HG03342 (cell line): ENCODE data around the gene TSPAN31.
"Not testable (repeated sequence)": the region's sequence is repeated elsewhere in the genome, so short reads cannot be mapped to it uniquely, and the experiment has no call there.

Experiments used
- ATAC-seq: cut with Tn5 transposase; IDR thresholded peaks from one replicate; pipeline ENCODE4 v1.9.1; 2021; ENCODE audit warnings: mild to moderate bottlenecking, moderate library complexity; ENCODE audit not compliant: unreplicated experiment

Gene TSPAN31

GRCh38 chr12:57721846-57722608, 22.8 kb upstream of the TSPAN31 start:
- ATAC-seq = not testable (repeated sequence)

GRCh38 chr12:57722716-57723629, 21.9 kb upstream of the TSPAN31 start:
- ATAC-seq = no peak

GRCh38 chr12:57723630-57723962, 21.2 kb upstream of the TSPAN31 start:
- ATAC-seq = no peak

GRCh38 chr12:57724003-57724935, 20.6 kb upstream of the TSPAN31 start:
- ATAC-seq = no peak

GRCh38 chr12:57724936-57725740, 19.7 kb upstream of the TSPAN31 start:
- no peak for ATAC-seq

- ATAC-seq = no peak
Measured at GRCh38 chr12:57725851-57726150, 19.0 kb upstream of the TSPAN31 start.

- ATAC-seq = no peak
Measured at GRCh38 chr12:57726151-57726883, 18.5 kb upstream of the TSPAN31 start.

GRCh38 chr12:57726884-57727757, 17.7 kb upstream of the TSPAN31 start:
- no peak for ATAC-seq

GRCh38 chr12:57727758-57728395, 17.0 kb upstream of the TSPAN31 start:
- ATAC-seq = no peak

GRCh38 chr12:57729321-57729844, 15.5 kb upstream of the TSPAN31 start:
- ATAC-seq = no peak

GRCh38 chr12:57730336-57731067, 14.3 kb upstream of the TSPAN31 start:
- no peak for ATAC-seq

GRCh38 chr12:57731411-57732080, 13.3 kb upstream of the TSPAN31 start:
- no peak for ATAC-seq

- ATAC-seq = no peak
Measured at GRCh38 chr12:57732270-57732669, 12.6 kb upstream of the TSPAN31 start.

- ATAC-seq = no peak
Measured at GRCh38 chr12:57732726-57733593, 11.9 kb upstream of the TSPAN31 start.

- no peak for ATAC-seq
Measured at GRCh38 chr12:57733928-57734327, 10.9 kb upstream of the TSPAN31 start.

- no peak for ATAC-seq
Measured at GRCh38 chr12:57734591-57734990, 10.2 kb upstream of the TSPAN31 start.
